ENCODE data around the gene CYP4F12.

The CYP4F12 gene

GRCh38 chr19:15714638-15715037 is 41.8 kb downstream of the CYP4F12 start:
- no peak for DNase-seq (ENCODE audit: low read depth in 2 of 2)

GRCh38 chr19:15715642-15716041 is 42.8 kb downstream of the CYP4F12 start:
- no peak for DNase-seq (ENCODE audit: low read depth in 2 of 2)

GRCh38 chr19:15717809-15718208 is 44.9 kb downstream of the CYP4F12 start:
- no peak for DNase-seq (ENCODE audit: low read depth in 2 of 2)

GRCh38 chr19:15721268-15721667 is 48.4 kb downstream of the CYP4F12 start:
- no peak for DNase-seq (ENCODE audit: low read depth in 2 of 2)

- no peak for DNase-seq (ENCODE audit: low read depth in 2 of 2)
These were observed 50.1 kb downstream of the CYP4F12 start for GRCh38 chr19:15722956-15723355.

GRCh38 chr19:15727724-15728123 is 54.8 kb downstream of the CYP4F12 start, which contains the start of gene OR10H2:
TSS of gene OR10H2 (plus strand) at chr19:15728024. CDS start at chr19:15728044, 20 bp downstream.
- DNase-seq (ENCODE audit: low read depth in 2 of 2): no peak

GRCh38 chr19:15730538-15730937 is 57.7 kb downstream of the CYP4F12 start:
- no peak for DNase-seq (ENCODE audit: low read depth in 2 of 2)

GRCh38 chr19:15732388-15732787 is 59.5 kb downstream of the CYP4F12 start:
- DNase-seq (ENCODE audit: low read depth in 2 of 2): no peak

GRCh38 chr19:15733895-15734294 is 61.0 kb downstream of the CYP4F12 start:
- no peak for DNase-seq (ENCODE audit: low read depth in 2 of 2)

GRCh38 chr19:15737722-15738121 is 64.8 kb downstream of the CYP4F12 start, which contains the start of gene OR10H3:
TSS of gene OR10H3 (plus strand) at chr19:15737985. CDS start at chr19:15741393, 3,408 bp downstream.
- no peak for DNase-seq (ENCODE audit: low read depth in 2 of 2)

- DNase-seq (ENCODE audit: low read depth in 2 of 2): no peak
These were observed 67.9 kb downstream of the CYP4F12 start for GRCh38 chr19:15740785-15741184.
